Measurements from ENCODE around the gene SIX1.

DNA sequence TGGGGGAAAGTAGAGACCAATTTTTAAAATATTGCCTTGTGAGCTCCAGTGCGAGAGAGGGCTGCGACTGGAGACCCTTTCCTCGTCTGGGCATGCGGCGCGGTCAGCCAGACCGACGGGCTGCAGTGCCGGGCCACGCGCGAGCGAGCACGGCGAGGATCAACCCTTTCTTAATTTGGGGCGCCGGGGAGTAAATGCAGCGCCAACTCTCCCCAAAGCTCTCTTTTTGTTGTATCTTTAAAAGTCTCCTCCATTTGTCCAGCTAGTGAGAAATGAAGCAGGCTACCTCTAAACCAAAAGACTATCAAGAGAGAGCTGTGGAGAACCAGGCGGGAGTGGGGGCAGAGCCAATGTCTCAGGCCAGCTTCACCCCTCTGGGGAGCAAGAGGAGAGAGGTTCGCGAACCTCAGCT lies 1.4 kb downstream of the SIX1 start:
- no peak for TF ChIP-seq POLR2A (IDR thresholded peaks at IDR 0.05; ENCODE audit: low read depth)
- TF ChIP-seq, protein P1, sequence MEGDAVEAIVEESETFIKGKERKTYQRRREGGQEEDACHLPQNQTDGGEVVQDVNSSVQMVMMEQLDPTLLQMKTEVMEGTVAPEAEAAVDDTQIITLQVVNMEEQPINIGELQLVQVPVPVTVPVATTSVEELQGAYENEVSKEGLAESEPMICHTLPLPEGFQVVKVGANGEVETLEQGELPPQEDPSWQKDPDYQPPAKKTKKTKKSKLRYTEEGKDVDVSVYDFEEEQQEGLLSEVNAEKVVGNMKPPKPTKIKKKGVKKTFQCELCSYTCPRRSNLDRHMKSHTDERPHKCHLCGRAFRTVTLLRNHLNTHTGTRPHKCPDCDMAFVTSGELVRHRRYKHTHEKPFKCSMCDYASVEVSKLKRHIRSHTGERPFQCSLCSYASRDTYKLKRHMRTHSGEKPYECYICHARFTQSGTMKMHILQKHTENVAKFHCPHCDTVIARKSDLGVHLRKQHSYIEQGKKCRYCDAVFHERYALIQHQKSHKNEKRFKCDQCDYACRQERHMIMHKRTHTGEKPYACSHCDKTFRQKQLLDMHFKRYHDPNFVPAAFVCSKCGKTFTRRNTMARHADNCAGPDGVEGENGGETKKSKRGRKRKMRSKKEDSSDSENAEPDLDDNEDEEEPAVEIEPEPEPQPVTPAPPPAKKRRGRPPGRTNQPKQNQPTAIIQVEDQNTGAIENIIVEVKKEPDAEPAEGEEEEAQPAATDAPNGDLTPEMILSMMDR (IDR thresholded peaks at IDR 0.05), result no peak
- no peak for TF ChIP-seq POLR2AphosphoS5 (IDR thresholded peaks at IDR 0.05)
- TF ChIP-seq EP300 (IDR thresholded peaks at IDR 0.05), result no peak

Data from esophagus muscularis mucosa (tissue), 4 donors.